ENCODE data around the gene SVOP.

DNA sequence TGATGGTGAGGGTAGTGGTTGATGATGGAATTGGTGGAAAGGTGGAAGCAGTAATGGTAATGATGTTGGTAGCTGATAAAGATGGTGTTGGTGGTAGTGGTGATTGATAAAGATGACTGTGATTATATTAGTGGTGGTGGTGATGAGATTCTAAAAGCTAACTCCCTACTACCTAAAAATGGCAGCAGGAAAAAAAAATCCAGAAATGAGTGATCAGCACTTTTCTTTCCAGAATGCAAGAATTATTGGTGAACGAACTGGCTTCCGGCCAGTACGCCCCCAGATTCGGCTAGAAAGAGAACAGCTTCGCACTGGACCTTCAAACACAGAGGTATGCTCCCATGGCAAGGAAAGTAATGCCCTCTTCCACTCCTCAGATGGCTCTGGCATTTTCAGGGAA is 121.7 kb downstream of the SVOP start:
- TF ChIP-seq NFIC (IDR thresholded peaks at IDR 0.05) (no peak), CEBPB (IDR thresholded peaks at IDR 0.05) (no peak), RAD21 (IDR thresholded peaks at IDR 0.05; ENCODE audit: low read depth) (no peak), ZBTB7A (IDR thresholded peaks at IDR 0.05; ENCODE audit: low read depth) (no peak), EGR1 (IDR thresholded peaks at IDR 0.05) (no peak), YY1 (IDR thresholded peaks at IDR 0.05; ENCODE audit: low read depth) (no peak), TEAD4 (IDR thresholded peaks at IDR 0.05) (no peak), CREB1 (IDR thresholded peaks at IDR 0.05; ENCODE audit: low read depth) (no peak), TAF1 (IDR thresholded peaks at IDR 0.05; ENCODE audit: low read depth) (no peak), EP300 (IDR thresholded peaks at IDR 0.05; ENCODE audit: borderline replicate concordance) (no peak), TCF12 (IDR thresholded peaks at IDR 0.05; ENCODE audit: low read depth) (no peak)
- TF ChIP-seq, protein P1, sequence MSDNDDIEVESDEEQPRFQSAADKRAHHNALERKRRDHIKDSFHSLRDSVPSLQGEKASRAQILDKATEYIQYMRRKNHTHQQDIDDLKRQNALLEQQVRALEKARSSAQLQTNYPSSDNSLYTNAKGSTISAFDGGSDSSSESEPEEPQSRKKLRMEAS (IDR thresholded peaks at IDR 0.05): no peak
- TF ChIP-seq, protein P2, sequence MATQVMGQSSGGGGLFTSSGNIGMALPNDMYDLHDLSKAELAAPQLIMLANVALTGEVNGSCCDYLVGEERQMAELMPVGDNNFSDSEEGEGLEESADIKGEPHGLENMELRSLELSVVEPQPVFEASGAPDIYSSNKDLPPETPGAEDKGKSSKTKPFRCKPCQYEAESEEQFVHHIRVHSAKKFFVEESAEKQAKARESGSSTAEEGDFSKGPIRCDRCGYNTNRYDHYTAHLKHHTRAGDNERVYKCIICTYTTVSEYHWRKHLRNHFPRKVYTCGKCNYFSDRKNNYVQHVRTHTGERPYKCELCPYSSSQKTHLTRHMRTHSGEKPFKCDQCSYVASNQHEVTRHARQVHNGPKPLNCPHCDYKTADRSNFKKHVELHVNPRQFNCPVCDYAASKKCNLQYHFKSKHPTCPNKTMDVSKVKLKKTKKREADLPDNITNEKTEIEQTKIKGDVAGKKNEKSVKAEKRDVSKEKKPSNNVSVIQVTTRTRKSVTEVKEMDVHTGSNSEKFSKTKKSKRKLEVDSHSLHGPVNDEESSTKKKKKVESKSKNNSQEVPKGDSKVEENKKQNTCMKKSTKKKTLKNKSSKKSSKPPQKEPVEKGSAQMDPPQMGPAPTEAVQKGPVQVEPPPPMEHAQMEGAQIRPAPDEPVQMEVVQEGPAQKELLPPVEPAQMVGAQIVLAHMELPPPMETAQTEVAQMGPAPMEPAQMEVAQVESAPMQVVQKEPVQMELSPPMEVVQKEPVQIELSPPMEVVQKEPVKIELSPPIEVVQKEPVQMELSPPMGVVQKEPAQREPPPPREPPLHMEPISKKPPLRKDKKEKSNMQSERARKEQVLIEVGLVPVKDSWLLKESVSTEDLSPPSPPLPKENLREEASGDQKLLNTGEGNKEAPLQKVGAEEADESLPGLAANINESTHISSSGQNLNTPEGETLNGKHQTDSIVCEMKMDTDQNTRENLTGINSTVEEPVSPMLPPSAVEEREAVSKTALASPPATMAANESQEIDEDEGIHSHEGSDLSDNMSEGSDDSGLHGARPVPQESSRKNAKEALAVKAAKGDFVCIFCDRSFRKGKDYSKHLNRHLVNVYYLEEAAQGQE (IDR thresholded peaks at IDR 0.05; ENCODE audit: low read depth): no peak

Measured in Ishikawa (cell line).